ENCODE data around the gene FNBP1L.
"Not testable (repeated sequence)": the region's sequence is repeated elsewhere in the genome, so short reads cannot be mapped to it uniquely, and the experiment has no call there.

Gene FNBP1L

GRCh38 chr1:93443454-93443853 is 4.5 kb upstream of the FNBP1L start:
- DNase-seq (ENCODE audit: low spot score): no peak

- DNase-seq (ENCODE audit: low spot score): peak; percentile 11
Observed at GRCh38 chr1:93446837-93447451, 974 bp upstream of the FNBP1L start.

- DNase-seq (ENCODE audit: low spot score): peak; percentile 77
Observed at GRCh38 chr1:93448292-93448982, 519 bp downstream of the FNBP1L start.

GRCh38 chr1:93448983-93449804 is 1.3 kb downstream of the FNBP1L start:
- DNase-seq (ENCODE audit: low spot score): peak; percentile 57

- DNase-seq (ENCODE audit: low spot score): no peak
Observed at GRCh38 chr1:93450321-93450720, 2.4 kb downstream of the FNBP1L start.

GRCh38 chr1:93453911-93454310 is 6.0 kb downstream of the FNBP1L start:
- no peak for DNase-seq (ENCODE audit: low spot score)

- DNase-seq (ENCODE audit: low spot score): no peak
Observed at GRCh38 chr1:93459126-93459525, 11.2 kb downstream of the FNBP1L start.

- DNase-seq (ENCODE audit: low spot score): no peak
Observed at GRCh38 chr1:93461236-93461635, 13.3 kb downstream of the FNBP1L start.

- DNase-seq (ENCODE audit: low spot score): no peak
Observed at GRCh38 chr1:93463960-93464359, 16.0 kb downstream of the FNBP1L start.

GRCh38 chr1:93465371-93466082 is 17.6 kb downstream of the FNBP1L start:
- not testable (repeated sequence) for DNase-seq (ENCODE audit: low spot score)

GRCh38 chr1:93467606-93468005 is 19.7 kb downstream of the FNBP1L start:
- no peak for DNase-seq (ENCODE audit: low spot score)

GRCh38 chr1:93468662-93469061 is 20.7 kb downstream of the FNBP1L start:
- no peak for DNase-seq (ENCODE audit: low spot score)

GRCh38 chr1:93469223-93469622 is 21.3 kb downstream of the FNBP1L start:
- not testable (repeated sequence) for DNase-seq (ENCODE audit: low spot score)

- no peak for DNase-seq (ENCODE audit: low spot score)
Observed at GRCh38 chr1:93471284-93471683, 23.4 kb downstream of the FNBP1L start.

GRCh38 chr1:93471911-93472310 is 24.0 kb downstream of the FNBP1L start:
- DNase-seq (ENCODE audit: low spot score): peak; percentile 46

- DNase-seq (ENCODE audit: low spot score): no peak
Observed at GRCh38 chr1:93474321-93474720, 26.4 kb downstream of the FNBP1L start.

GRCh38 chr1:93475681-93476080 is 27.8 kb downstream of the FNBP1L start:
- DNase-seq (ENCODE audit: low spot score): no peak

GRCh38 chr1:93479133-93479745 is 31.3 kb downstream of the FNBP1L start:
- DNase-seq (ENCODE audit: low spot score): not testable (repeated sequence)

GRCh38 chr1:93481899-93482298 is 34.0 kb downstream of the FNBP1L start:
- DNase-seq (ENCODE audit: low spot score): not testable (repeated sequence)

GRCh38 chr1:93483200-93483599 is 35.3 kb downstream of the FNBP1L start:
- DNase-seq (ENCODE audit: low spot score): peak; percentile 5

- no peak for DNase-seq (ENCODE audit: low spot score)
Observed at GRCh38 chr1:93483606-93484005, 35.7 kb downstream of the FNBP1L start.

GRCh38 chr1:93488207-93488606 is 40.3 kb downstream of the FNBP1L start:
- no peak for DNase-seq (ENCODE audit: low spot score)

All from GM03348 (cell line).